Stimulated activated CD8-positive, alpha-beta memory T cell treated with anti-CD3 and anti-CD28 coated beads, Interleukin-12 subunit alpha, Interleukin-12 subunit beta, amount 100 ng/mL, for 1 hour (primary cell): ENCODE data around the gene DMXL1.

Experiments
- DNase-seq: peaks from one replicate; pipeline ENCODE4 v3.0.0-alpha.2; 2020; ENCODE audit warnings: low read depth

Gene DMXL1

GRCh38 chr5:119269061-119269944 lies 198.4 kb downstream of the DMXL1 start:
- DNase-seq = no peak

- no peak for DNase-seq
Measured at GRCh38 chr5:119270121-119270565, 199.3 kb downstream of the DMXL1 start.

- DNase-seq = no peak
Measured at GRCh38 chr5:119270960-119271757, 200.3 kb downstream of the DMXL1 start.

- no peak for DNase-seq
Measured at GRCh38 chr5:119271758-119272730, 201.2 kb downstream of the DMXL1 start.

GRCh38 chr5:119273391-119273839 lies 202.5 kb downstream of the DMXL1 start:
- no peak for DNase-seq

- DNase-seq = no peak
Measured at GRCh38 chr5:119274030-119274766, 203.3 kb downstream of the DMXL1 start.

- DNase-seq = no peak
Measured at GRCh38 chr5:119274767-119275130, 203.9 kb downstream of the DMXL1 start.

GRCh38 chr5:119275146-119275545 lies 204.3 kb downstream of the DMXL1 start:
- DNase-seq = no peak

GRCh38 chr5:119275601-119276173 lies 204.8 kb downstream of the DMXL1 start:
- DNase-seq = no peak

GRCh38 chr5:119276978-119277377 lies 206.1 kb downstream of the DMXL1 start:
- no peak for DNase-seq

- no peak for DNase-seq
Measured at GRCh38 chr5:119279093-119279492, 208.2 kb downstream of the DMXL1 start.

- no peak for DNase-seq
Measured at GRCh38 chr5:119280380-119280779, 209.5 kb downstream of the DMXL1 start.

- no peak for DNase-seq
Measured at GRCh38 chr5:119282628-119283027, 211.7 kb downstream of the DMXL1 start.

GRCh38 chr5:119284031-119284430 lies 213.1 kb downstream of the DMXL1 start:
- DNase-seq = no peak

- DNase-seq = no peak
Measured at GRCh38 chr5:119285070-119285916, 214.4 kb downstream of the DMXL1 start.

GRCh38 chr5:119286511-119287488 lies 215.9 kb downstream of the DMXL1 start:
- DNase-seq = no peak

GRCh38 chr5:119287547-119288111 lies 216.7 kb downstream of the DMXL1 start:
- no peak for DNase-seq

GRCh38 chr5:119288379-119289033 lies 217.6 kb downstream of the DMXL1 start:
- DNase-seq = no peak
